ENCODE measurements around the gene KCNJ14. TPM values are rescaled to one million over a fixed set of nuclear protein-coding genes. Genes with fewer than 3 reads are reported as not detected.
"Not testable (repeated sequence)": the region's sequence is repeated elsewhere in the genome, so short reads cannot be mapped to it uniquely, and the experiment has no call there.

Gene KCNJ14
- total RNA-seq, 2 experiments from 2014 or later = 1.3 to 1.5 TPM

DNA sequence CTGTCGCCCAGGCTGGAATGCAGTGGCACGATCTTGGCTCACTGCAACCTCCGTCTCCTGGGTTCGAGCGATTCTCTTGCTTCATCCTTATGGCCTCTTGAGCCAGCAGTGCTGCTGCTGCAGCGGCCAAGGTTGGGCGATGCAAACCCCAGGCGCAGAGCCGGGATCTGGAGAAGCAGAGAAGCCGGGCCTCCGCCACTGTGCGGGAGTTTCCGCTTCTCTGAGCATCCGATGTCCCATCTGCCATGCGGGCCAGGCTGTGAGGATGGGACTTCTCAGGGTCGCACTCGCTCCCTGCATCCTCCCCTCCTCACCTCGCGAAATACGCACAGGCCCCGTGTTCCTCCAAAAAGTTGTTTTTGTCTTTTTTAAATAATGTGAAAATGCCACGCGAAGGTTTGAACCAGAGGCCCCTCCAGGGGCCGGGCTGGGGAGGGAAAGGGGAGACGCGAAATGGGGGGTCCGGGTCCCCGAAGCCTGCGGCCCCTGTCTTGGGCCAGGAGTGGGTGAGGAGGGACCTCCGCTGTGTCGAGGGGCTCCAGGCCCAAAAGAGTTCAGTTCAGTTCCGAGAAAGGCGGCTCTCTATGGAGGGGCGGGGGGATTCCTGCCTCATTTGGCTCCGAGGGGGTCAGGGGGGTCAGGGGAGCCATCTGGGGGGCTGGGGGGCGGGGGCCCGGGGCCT lies 29.7 kb downstream of the KCNJ14 start:
- TF ChIP-seq, protein P1, sequence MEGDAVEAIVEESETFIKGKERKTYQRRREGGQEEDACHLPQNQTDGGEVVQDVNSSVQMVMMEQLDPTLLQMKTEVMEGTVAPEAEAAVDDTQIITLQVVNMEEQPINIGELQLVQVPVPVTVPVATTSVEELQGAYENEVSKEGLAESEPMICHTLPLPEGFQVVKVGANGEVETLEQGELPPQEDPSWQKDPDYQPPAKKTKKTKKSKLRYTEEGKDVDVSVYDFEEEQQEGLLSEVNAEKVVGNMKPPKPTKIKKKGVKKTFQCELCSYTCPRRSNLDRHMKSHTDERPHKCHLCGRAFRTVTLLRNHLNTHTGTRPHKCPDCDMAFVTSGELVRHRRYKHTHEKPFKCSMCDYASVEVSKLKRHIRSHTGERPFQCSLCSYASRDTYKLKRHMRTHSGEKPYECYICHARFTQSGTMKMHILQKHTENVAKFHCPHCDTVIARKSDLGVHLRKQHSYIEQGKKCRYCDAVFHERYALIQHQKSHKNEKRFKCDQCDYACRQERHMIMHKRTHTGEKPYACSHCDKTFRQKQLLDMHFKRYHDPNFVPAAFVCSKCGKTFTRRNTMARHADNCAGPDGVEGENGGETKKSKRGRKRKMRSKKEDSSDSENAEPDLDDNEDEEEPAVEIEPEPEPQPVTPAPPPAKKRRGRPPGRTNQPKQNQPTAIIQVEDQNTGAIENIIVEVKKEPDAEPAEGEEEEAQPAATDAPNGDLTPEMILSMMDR (IDR thresholded peaks at IDR 0.05) = no peak
- Mint-ChIP-seq H3K27me3 (peaks cover under 1% of the 10 kb centered on the region), H3K27ac (no peak overlapping the region), H3K9me3 (no peaks in the 10 kb centered on the region), H3K4me3 (no peak overlapping the region), H3K4me1 (ENCODE audit: low read depth) (peaks cover 15% of the 10 kb centered on the region), H3K36me3 (ENCODE audit: low read depth) (no peaks in the 10 kb centered on the region)
- intact Hi-C loops (cut with micrococcal nuclease) = no loop called here
- ATAC-seq (no peak), DNase-seq (no peak)
- POLR2A ChIA-PET = no interaction called here
- CTCF ChIA-PET = no interaction called here

DNA sequence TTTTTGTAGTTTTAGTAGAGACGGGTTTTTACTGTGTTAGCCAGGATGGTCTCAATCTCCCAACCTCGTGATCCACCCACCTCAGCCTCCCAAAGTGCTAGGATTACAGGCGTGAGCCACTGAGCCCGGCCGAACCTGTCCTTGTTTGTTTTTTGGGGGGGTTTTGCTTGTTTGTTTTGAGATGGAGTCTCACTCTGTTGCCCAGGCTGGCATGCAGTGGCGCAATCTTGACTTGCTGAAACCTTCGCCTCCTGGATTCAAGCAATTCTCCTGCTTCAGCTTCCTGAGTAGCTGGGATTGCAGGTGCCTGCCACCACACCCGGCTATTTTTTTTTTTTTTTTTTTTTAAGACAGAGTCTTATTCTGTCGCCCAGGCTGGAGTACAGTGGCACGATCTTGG lies 31.3 kb downstream of the KCNJ14 start:
- H3K9me3 Mint-ChIP-seq; DNase-seq; intact Hi-C loops (cut with micrococcal nuclease); H3K4me3 Mint-ChIP-seq; H3K36me3 Mint-ChIP-seq (ENCODE audit: low read depth); H3K27ac Mint-ChIP-seq; H3K27me3 Mint-ChIP-seq; ATAC-seq: not testable (repeated sequence)
- POLR2A ChIA-PET = interaction anchor here (0.9 kb wide), 1 partner anchor 41 kb away, joined by 5 read pairs; the partner anchor contains the start of gene GRWD1
- H3K4me1 Mint-ChIP-seq (ENCODE audit: low read depth) = peaks cover 15% of the 10 kb centered on the region
- CTCF ChIA-PET = interaction anchor here (1.7 kb wide), 1 partner anchor 97 kb away, joined by 13 read pairs; no protein-coding TSS in a partner anchor

DNA sequence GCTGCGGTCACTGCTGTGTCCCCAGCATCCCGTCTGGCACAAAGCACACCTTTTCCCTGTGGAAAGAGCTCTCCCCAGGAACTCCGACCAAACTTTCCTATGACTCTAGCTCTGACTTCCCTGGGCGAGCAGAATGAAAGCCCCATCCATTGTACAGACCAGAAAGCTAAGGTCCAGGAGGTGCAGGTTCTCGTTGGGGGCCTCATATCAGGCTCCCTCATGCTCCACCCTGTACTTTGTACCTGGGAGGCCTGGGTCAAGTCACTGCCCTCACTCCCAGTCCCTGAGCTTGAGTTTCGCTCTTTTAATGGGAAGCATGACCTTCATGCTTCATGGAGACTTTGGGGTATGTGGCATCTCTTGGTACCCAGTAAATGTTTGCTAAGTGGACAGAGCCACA lies 32.2 kb downstream of the KCNJ14 start:
- TF ChIP-seq, protein P1 (IDR thresholded peaks at IDR 0.05) = no peak
- intact Hi-C loops (cut with micrococcal nuclease) = no loop called here
- H3K4me1 Mint-ChIP-seq (ENCODE audit: low read depth) = peaks cover 17% of the 10 kb centered on the region

DNA sequence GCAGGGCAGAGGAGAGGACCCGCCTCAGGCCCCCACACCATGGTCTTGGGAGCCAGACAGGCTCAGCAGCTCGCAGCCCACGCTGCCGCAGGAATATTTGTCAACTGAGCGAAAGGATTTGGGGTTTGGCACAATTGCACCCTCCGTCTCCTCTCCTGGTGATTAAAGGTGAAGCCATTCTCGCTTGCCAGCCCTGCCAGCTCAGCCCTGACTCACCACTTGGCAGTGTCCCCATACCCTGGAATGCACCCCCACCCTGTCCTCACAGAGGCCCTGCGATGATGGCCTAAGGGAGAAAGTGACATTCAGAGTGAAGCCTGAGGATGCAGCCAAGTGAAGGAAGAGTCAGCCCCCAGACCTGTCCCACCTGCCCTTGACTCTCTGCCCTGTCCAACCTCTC lies 32.6 kb downstream of the KCNJ14 start:
- ATAC-seq = no peak
- Mint-ChIP-seq H3K27ac (no peak overlapping the region), H3K4me1 (ENCODE audit: low read depth) (peaks cover 21% of the 10 kb centered on the region), H3K9me3 (no peaks in the 10 kb centered on the region), H3K36me3 (ENCODE audit: low read depth) (no peaks in the 10 kb centered on the region), H3K4me3 (no peak overlapping the region), H3K27me3 (peaks cover 11% of the 10 kb centered on the region)
- ChIA-PET CTCF (interaction anchor here (1.5 to 4.1 kb wide), 4 partner anchors 7 to 96 kb away, joined by 5 to 47 read pairs (median 25); no protein-coding TSS in a partner anchor), POLR2A (interaction anchor here (0.6 to 1.0 kb wide), 3 partner anchors 16 to 129 kb away, joined by 3 read pairs; partner anchors contain the start of genes SYNGR4 and TMEM143)
- no peak for DNase-seq
- TF ChIP-seq, protein P1 (IDR thresholded peaks at IDR 0.05) = no peak
- intact Hi-C loops (cut with micrococcal nuclease) = no loop called here

More for the DNA sequence above, 32.2 kb downstream of the KCNJ14 start:
- DNase-seq (no peak), ATAC-seq (no peak)
- H3K36me3 Mint-ChIP-seq (ENCODE audit: low read depth) = no peaks in the 10 kb centered on the region
- H3K4me3 Mint-ChIP-seq = no peak overlapping the region
- POLR2A ChIA-PET = interaction anchor here (0.6 to 1.0 kb wide), 4 partner anchors 16 to 130 kb away, joined by 3 to 5 read pairs (median 3); partner anchors contain the start of genes GRWD1, SYNGR4 and TMEM143
- CTCF ChIA-PET = interaction anchor here (1.5 to 4.1 kb wide), 4 partner anchors 7 to 96 kb away, joined by 5 to 47 read pairs (median 25); no protein-coding TSS in a partner anchor
- H3K27ac Mint-ChIP-seq = no peak overlapping the region
- H3K9me3 Mint-ChIP-seq = no peaks in the 10 kb centered on the region
- H3K27me3 Mint-ChIP-seq = peaks cover 10% of the 10 kb centered on the region

DNA sequence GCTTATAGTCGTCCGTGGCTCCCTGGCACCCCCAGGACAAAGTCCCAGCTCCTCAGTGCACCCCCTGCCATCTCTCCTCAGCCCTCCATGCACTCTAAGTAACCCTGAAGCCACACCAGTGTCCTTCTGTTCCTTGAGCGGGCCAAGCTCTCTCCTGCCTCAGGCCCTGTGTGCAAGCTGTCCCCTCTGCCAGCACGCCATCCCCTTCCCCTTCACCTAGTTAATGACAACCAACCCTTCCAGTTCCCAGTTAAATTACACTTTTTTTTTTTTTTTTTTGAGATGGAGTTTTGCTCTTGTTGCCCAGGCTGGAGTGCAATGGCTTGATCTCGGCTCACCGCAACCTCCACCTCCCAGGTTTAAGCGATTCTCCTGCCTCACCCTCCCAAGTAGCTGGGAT lies 33.1 kb downstream of the KCNJ14 start:
- Mint-ChIP-seq H3K27me3 (peaks cover 11% of the 10 kb centered on the region), H3K4me1 (ENCODE audit: low read depth) (peaks cover 22% of the 10 kb centered on the region)
- POLR2A ChIA-PET; H3K36me3 Mint-ChIP-seq (ENCODE audit: low read depth); intact Hi-C loops (cut with micrococcal nuclease); H3K9me3 Mint-ChIP-seq; H3K4me3 Mint-ChIP-seq; DNase-seq; ATAC-seq; H3K27ac Mint-ChIP-seq: not testable (repeated sequence)
- CTCF ChIA-PET = interaction anchor here (1.2 to 4.1 kb wide), 10 partner anchors 8 to 170 kb away, joined by 3 to 60 read pairs (median 12); no protein-coding TSS in a partner anchor
